Caco-2 (cell line): Measurements from ENCODE around the gene CNN3. TPM values are rescaled to one million over a fixed set of nuclear protein-coding genes. Genes with fewer than 3 reads are reported as not detected.

ENCODE experiments used
- BruUV-seq: library from RNA; stranded (reverse); fragments of 400-500 nt; replicated peaks from 2 replicates; lab custom pipeline; 2021; lab: Mats Ljungman, UMichigan
- CTCF ChIA-PET: fragments of 300-600 bp; sonication (Branson Sonifier 250); formaldehyde crosslinking; loops from one replicate; lab custom pipeline; 2022; ENCODE audit warnings: antibody characterized with exemption; lab: Charles Lee
- POLR2A ChIA-PET: fragments of 300-600 bp; sonication (Branson Sonifier 250); formaldehyde crosslinking; loops from one replicate; lab custom pipeline; 2022; ENCODE audit warnings: antibody characterized with exemption; lab: Charles Lee
- DNase-seq, 2 experiments: peaks; one replicate each; pipeline versions ENCODE4 v3.0.0 to v3.0.0-alpha.2; 2020 to 2022
- H3K27me3 ChIP-seq: replicated peaks from 2 replicates; pipeline ENCODE4 v1.6.0; 2011; ENCODE audit warnings: low read length; ENCODE audit not compliant: control insufficient read depth, insufficient read depth
- H3K36me3 ChIP-seq: 2 replicates; pipeline ENCODE4 v1.5.1; 2011; ENCODE audit warnings: low read length; ENCODE audit not compliant: control insufficient read depth, insufficient read depth
- H3K4me1 ChIP-seq: fragments of 250-450 bp; sonication (Bioruptor Pico); 2 replicates; pipeline ENCODE4 v1.5.1; 2020; ENCODE audit warnings: mild to moderate bottlenecking
- H3K4me3 ChIP-seq: 2 replicates; pipeline ENCODE4 v1.5.1; 2011; ENCODE audit warnings: low read depth, mild to moderate bottlenecking, control low read depth, low read length
- H3K9me3 ChIP-seq: fragments of 250-450 bp; sonication (Bioruptor Pico); 2 replicates; pipeline ENCODE4 v1.5.1; 2020; ENCODE audit warnings: mild to moderate bottlenecking, moderate library complexity
- H3K27ac Mint-ChIP-seq: one replicate; pipeline ENCODE4 v1.8.0; 2022; ENCODE audit warnings: mixed read lengths; ENCODE audit not compliant: unreplicated experiment
- H3K27me3 Mint-ChIP-seq: one replicate; pipeline ENCODE4 v1.8.0; 2022; ENCODE audit warnings: mixed read lengths; ENCODE audit not compliant: insufficient read depth, unreplicated experiment
- H3K36me3 Mint-ChIP-seq: one replicate; pipeline ENCODE4 v1.8.0; 2022; ENCODE audit warnings: mild to moderate bottlenecking, mixed read lengths; ENCODE audit not compliant: insufficient read depth, unreplicated experiment
- H3K4me1 Mint-ChIP-seq: one replicate; pipeline ENCODE4 v1.8.0; 2022; ENCODE audit warnings: low read depth, mixed read lengths; ENCODE audit not compliant: unreplicated experiment
- H3K4me3 Mint-ChIP-seq: one replicate; pipeline ENCODE4 v1.8.0; 2022; ENCODE audit warnings: mild to moderate bottlenecking, moderate library complexity, mixed read lengths; ENCODE audit not compliant: unreplicated experiment
- H3K9me3 Mint-ChIP-seq: one replicate; pipeline ENCODE4 v1.8.0; 2022; ENCODE audit warnings: mixed read lengths; ENCODE audit not compliant: unreplicated experiment
- CTCF ChIP-seq, 2 experiments: fragments of 200-600 bp in 1 of 2; IDR thresholded peaks; 1 replicate in 1 of 2; 2 replicates in 1 of 2; pipeline versions ENCODE4 v1.5.1 to v1.8.0; 2011 to 2022; ENCODE audit warnings: antibody characterized with exemption in 1 of 2, control low read depth in 1 of 2, inconsistent platforms in 1 of 2, low read depth in 1 of 2, low read length in 1 of 2, mild to moderate bottlenecking in 1 of 2, moderate library complexity in 1 of 2; ENCODE audit not compliant: insufficient read depth in 1 of 2, severe bottlenecking in 1 of 2, unreplicated experiment in 1 of 2
- intact Hi-C: fragments of 100-400 bp; cut with micrococcal nuclease; formaldehyde crosslinking; loops from one replicate; pipeline ENCODE4 v1.10.0; 2022; ENCODE audit not compliant: unreplicated experiment
- total RNA-seq: library from RNA; stranded (reverse); gene quantifications from 2 replicates; pipeline ENCODE4 v1.2.3, GENCODE V29; 2022

Gene CNN3
- total RNA-seq, 1 experiment from 2014 or later: 329 TPM

GRCh38 chr1:94906382-94906781 lies 20.5 kb downstream of the CNN3 start:
- no TSS peak for BruUV-seq
- intact Hi-C loops: no loop called here
- no peaks in the 10 kb centered on the region for H3K4me1 ChIP-seq
- ChIA-PET CTCF (no interaction called here), POLR2A (no interaction called here)
- no peaks in the 10 kb centered on the region for H3K27me3 Mint-ChIP-seq
- H3K4me3 Mint-ChIP-seq: no peak overlapping the region
- DNase-seq: no peak
- peaks cover 90% of the 10 kb centered on the region for H3K36me3 Mint-ChIP-seq
- peaks cover 28% of the 10 kb centered on the region for H3K4me1 Mint-ChIP-seq
- no peaks in the 10 kb centered on the region for H3K36me3 ChIP-seq
- no peak for TF ChIP-seq CTCF (IDR thresholded peaks at IDR 0.05; ENCODE audit: insufficient read depth in 1 of 2, low read depth in 1 of 2, low read length in 1 of 2, severe bottlenecking in 1 of 2, unreplicated experiment in 1 of 2)
- no peak overlapping the region for H3K27ac Mint-ChIP-seq
- H3K27me3 ChIP-seq: no peaks in the 10 kb centered on the region
- no peaks in the 10 kb centered on the region for H3K9me3 Mint-ChIP-seq
- H3K4me3 ChIP-seq: no peak overlapping the region
- H3K9me3 ChIP-seq: no peaks in the 10 kb centered on the region

- ChIA-PET POLR2A (no interaction called here), CTCF (no interaction called here)
- no peaks in the 10 kb centered on the region for H3K9me3 ChIP-seq
- no peaks in the 10 kb centered on the region for H3K27me3 ChIP-seq
- intact Hi-C loops: no loop called here
- no peak for DNase-seq
- H3K4me3 Mint-ChIP-seq: no peak overlapping the region
- peaks cover 89% of the 10 kb centered on the region for H3K36me3 Mint-ChIP-seq
- no peaks in the 10 kb centered on the region for H3K27me3 Mint-ChIP-seq
- no peak overlapping the region for H3K27ac Mint-ChIP-seq
- no peak overlapping the region for H3K4me3 ChIP-seq
- no TSS peak for BruUV-seq
- no peaks in the 10 kb centered on the region for H3K36me3 ChIP-seq
- H3K4me1 Mint-ChIP-seq: peaks cover 20% of the 10 kb centered on the region
- H3K4me1 ChIP-seq: no peaks in the 10 kb centered on the region
- no peak for TF ChIP-seq CTCF (IDR thresholded peaks at IDR 0.05; ENCODE audit: insufficient read depth in 1 of 2, low read depth in 1 of 2, low read length in 1 of 2, severe bottlenecking in 1 of 2, unreplicated experiment in 1 of 2)
- H3K9me3 Mint-ChIP-seq: no peaks in the 10 kb centered on the region
Observed at GRCh38 chr1:94905207-94905606, 21.7 kb downstream of the CNN3 start.

GRCh38 chr1:94903280-94904009 lies 23.5 kb downstream of the CNN3 start:
- Histone ChIP-seq H3K9me3 (no peaks in the 10 kb centered on the region), H3K27me3 (no peaks in the 10 kb centered on the region), H3K4me3 (no peak overlapping the region), H3K36me3 (no peaks in the 10 kb centered on the region), H3K4me1 (no peaks in the 10 kb centered on the region)
- H3K27me3 Mint-ChIP-seq: no peaks in the 10 kb centered on the region
- TF ChIP-seq CTCF (IDR thresholded peaks at IDR 0.05; ENCODE audit: insufficient read depth in 1 of 2, low read depth in 1 of 2, low read length in 1 of 2, severe bottlenecking in 1 of 2, unreplicated experiment in 1 of 2): no peak
- no peak overlapping the region for H3K27ac Mint-ChIP-seq
- intact Hi-C loops: no loop called here
- H3K4me1 Mint-ChIP-seq: peaks cover 15% of the 10 kb centered on the region
- H3K4me3 Mint-ChIP-seq: no peak overlapping the region
- H3K36me3 Mint-ChIP-seq: peaks cover 92% of the 10 kb centered on the region
- no peaks in the 10 kb centered on the region for H3K9me3 Mint-ChIP-seq
- no peak for DNase-seq
- ChIA-PET CTCF (no interaction called here), POLR2A (interaction anchor here (0.8 kb wide), 1 partner anchor 11 kb away, joined by 3 read pairs; no protein-coding TSS in a partner anchor)
- BruUV-seq: no TSS peak
